Central memory CD8-positive, alpha-beta T cell (primary cell): ENCODE measurements around the gene IMPA2.
"Not testable (repeated sequence)": the region's sequence is repeated elsewhere in the genome, so short reads cannot be mapped to it uniquely, and the experiment has no call there.

Experiments used
- ATAC-seq: fragments of 150-1000 bp; cut with Tn5 transposase; replicated peaks from 2 replicates; pipeline ENCODE4 v1.10.0; 2022; ENCODE audit warnings: mild to moderate bottlenecking, moderate FRiP score, moderate number of reproducible peaks; ENCODE audit not compliant: poor library complexity, severe bottlenecking; ENCODE audit errors: extremely low read depth
- DNase-seq, 2 donors: peaks; one replicate each; pipeline ENCODE4 v3.0.0; 2021; ENCODE audit warnings: low spot score in 2 of 2
- H3K27ac Mint-ChIP-seq: one replicate; pipeline ENCODE4 v1.8.0; 2022; ENCODE audit warnings: low read depth, mild to moderate bottlenecking, moderate library complexity, mixed read lengths
- H3K27me3 Mint-ChIP-seq: one replicate; pipeline ENCODE4 v1.8.0; 2022; ENCODE audit warnings: mixed read lengths
- H3K36me3 Mint-ChIP-seq: one replicate; pipeline ENCODE4 v1.8.0; 2022; ENCODE audit warnings: mild to moderate bottlenecking, moderate library complexity, mixed read lengths; ENCODE audit not compliant: insufficient read depth
- H3K4me1 Mint-ChIP-seq: one replicate; pipeline ENCODE4 v1.8.0; 2022; ENCODE audit warnings: mixed read lengths
- H3K4me3 Mint-ChIP-seq: one replicate; pipeline ENCODE4 v1.8.0; 2022; ENCODE audit warnings: mild to moderate bottlenecking, moderate library complexity, mixed read lengths
- H3K9me3 Mint-ChIP-seq: one replicate; pipeline ENCODE4 v1.8.0; 2022; ENCODE audit warnings: mixed read lengths

IMPA2 gene

DNA sequence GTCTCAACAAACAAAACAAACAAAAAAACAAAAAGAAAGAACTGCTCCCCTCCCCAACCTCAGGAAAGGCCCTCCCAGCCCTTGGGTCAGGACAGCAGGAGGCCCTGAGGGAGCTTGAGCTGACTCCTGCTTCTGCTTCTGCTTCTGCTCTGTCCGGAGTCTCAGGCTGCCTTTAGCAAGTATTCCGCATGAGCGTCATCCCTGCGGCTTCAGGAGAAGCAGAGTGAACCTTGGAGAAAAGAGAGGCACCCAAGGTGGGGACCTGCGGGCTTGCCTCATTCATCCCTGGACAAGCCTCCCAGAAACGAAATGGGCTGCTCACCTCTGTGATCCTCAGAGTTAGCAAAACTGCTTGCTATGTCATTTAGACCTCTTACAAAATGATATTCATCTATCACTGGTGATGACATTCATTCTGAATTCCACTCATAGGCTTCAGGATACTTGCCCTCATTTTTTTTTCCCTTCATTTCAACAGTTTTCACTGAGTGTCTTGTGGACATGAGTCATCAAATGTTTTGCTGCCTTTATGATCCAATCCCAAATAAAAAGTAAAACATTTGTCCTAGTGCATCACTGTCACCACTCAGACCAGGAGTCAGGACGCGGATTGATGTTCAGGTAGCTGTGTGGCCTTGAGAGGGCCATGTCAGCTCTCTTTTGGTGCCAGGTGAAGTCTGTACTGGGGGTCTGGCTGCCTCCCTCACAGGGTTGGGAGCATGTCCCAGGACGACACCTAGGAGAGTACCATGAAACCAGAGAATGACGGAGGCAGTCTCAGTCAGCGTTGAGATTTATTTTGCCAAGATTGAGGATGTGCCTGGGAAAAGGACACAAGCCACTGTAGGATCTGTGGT, 51.7 kb downstream of the IMPA2 start:
- Mint-ChIP-seq H3K27ac (no peak overlapping the region), H3K36me3 (no peaks in the 10 kb centered on the region), H3K9me3 (no peaks in the 10 kb centered on the region), H3K27me3 (peaks cover 6% of the 10 kb centered on the region), H3K4me1 (no peaks in the 10 kb centered on the region), H3K4me3 (no peak overlapping the region)
- ATAC-seq (no peak), DNase-seq (no peak)

DNA sequence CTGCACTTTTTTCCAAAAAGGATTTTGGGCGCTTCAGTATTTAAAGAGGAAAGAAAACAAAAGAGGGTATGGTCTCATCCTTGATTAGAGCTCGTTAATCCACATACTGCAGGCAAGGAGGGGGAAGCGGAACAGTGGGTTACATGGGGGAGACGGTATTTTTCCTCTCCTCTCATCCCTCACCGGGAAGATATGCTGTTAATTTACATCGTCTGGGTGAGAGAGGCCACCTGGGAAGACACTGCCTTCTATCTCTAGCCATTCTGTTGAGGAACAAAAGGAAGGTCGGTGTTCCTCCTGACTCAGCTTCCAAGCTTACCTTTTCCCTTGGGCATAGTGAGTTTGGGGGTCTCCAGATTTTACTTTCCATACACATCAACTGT, 52.3 kb downstream of the IMPA2 start:
- ATAC-seq: no peak
- Mint-ChIP-seq H3K27me3 (peaks cover 9% of the 10 kb centered on the region), H3K36me3 (no peaks in the 10 kb centered on the region), H3K4me3 (no peak overlapping the region), H3K9me3 (no peaks in the 10 kb centered on the region), H3K27ac (no peak overlapping the region), H3K4me1 (no peaks in the 10 kb centered on the region)
- no peak for DNase-seq

DNA sequence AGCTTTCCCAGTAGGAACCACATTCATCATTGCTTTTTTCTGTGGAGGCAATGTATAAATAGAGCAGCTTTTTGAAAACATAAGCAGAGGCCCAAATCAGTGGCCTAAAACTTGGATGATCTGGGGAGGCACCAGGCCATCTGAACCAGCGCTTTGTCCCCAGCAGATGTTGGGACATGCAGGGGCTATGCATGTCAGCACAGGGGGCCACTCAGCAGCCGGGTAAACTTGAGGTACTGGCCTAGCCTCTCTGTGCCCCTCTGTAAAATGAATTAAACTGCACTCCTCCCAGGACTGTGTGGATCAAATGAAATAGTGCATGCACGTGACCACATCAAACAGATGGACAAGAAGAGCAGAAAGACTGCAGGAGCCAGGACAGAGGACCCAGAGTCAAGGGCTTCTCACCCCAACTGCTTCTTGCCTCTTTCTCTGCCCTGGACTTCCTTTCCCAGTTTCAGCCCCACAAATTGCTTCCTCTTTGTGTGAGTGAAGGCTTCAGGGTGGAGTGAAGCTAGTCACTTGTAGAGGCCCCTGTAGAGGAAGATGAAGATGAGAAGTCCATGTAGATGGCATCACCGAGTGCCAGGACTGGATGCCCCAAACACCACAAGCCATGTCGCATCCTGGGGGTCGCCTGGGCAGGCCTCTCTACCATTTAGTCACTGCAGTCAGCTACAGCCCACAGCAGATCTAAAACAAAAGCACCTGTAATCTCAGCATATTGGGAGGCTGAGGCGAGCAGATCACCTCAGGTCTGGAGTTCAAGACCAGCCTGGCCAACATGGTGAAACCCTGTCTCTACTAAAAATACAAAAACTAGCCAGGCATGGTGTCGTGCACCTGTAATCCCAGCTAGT, 53.2 kb downstream of the IMPA2 start:
- no peak overlapping the region for H3K27ac Mint-ChIP-seq
- no peaks in the 10 kb centered on the region for H3K9me3 Mint-ChIP-seq
- ATAC-seq (no peak), DNase-seq (no peak)
- peaks cover 9% of the 10 kb centered on the region for H3K27me3 Mint-ChIP-seq
- no peaks in the 10 kb centered on the region for H3K4me1 Mint-ChIP-seq
- H3K4me3 Mint-ChIP-seq: no peak overlapping the region
- H3K36me3 Mint-ChIP-seq: no peaks in the 10 kb centered on the region

DNA sequence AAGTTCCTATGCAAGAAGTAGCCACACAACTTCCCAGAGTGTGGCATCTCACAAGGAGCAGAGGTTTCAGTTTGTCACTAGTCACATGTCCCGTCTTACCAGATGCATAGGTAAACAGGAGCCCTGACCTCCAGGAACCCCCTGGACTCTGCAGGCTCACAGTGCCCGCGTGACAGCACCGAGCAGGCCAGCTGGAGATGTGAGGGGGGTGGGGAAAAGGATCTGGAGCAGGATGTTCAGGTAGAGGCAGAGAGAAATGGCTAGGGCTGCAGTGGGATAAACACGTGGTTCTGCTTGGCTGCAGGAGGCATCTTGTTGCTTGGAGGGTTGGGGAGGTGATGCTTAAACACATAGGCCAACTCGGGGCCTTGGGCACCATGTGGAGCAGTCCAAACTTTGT, 54.2 kb downstream of the IMPA2 start:
- Mint-ChIP-seq H3K9me3 (no peaks in the 10 kb centered on the region), H3K4me1 (no peaks in the 10 kb centered on the region), H3K4me3 (no peak overlapping the region), H3K27me3 (peaks cover 9% of the 10 kb centered on the region), H3K36me3 (no peaks in the 10 kb centered on the region), H3K27ac (no peak overlapping the region)
- no peak for ATAC-seq
- no peak for DNase-seq

DNA sequence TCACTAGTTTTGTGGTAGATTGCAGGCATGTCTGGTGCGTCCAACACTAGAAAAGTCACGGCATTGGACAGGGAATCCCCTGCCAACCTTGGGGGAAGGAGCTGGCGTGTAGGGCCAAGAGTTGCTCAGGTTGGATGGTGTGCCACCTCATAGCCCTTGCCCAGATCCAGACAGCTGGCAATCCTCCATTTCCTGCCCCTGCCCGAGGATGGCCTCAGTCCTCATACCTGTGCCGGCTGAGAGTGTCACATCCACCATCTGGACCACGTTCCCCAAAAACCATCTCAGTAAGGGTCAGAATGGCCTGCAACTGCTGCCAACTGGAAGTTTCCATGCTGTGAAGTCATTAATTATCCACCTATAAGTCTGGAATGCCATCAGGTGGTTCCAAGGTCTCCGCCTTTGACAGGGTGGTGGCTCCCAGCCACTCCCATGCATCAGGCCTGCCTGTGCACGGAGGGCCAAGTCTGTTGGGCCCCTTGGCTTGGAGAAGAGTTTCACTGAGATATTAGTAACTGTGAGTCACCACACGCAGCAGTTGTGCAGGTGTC, 55.0 kb downstream of the IMPA2 start:
- H3K27me3 Mint-ChIP-seq: peaks cover 15% of the 10 kb centered on the region
- ATAC-seq (no peak), DNase-seq (no peak)
- no peak overlapping the region for H3K27ac Mint-ChIP-seq
- H3K9me3 Mint-ChIP-seq: no peaks in the 10 kb centered on the region
- H3K36me3 Mint-ChIP-seq: no peaks in the 10 kb centered on the region
- no peak overlapping the region for H3K4me3 Mint-ChIP-seq
- H3K4me1 Mint-ChIP-seq: no peaks in the 10 kb centered on the region

DNA sequence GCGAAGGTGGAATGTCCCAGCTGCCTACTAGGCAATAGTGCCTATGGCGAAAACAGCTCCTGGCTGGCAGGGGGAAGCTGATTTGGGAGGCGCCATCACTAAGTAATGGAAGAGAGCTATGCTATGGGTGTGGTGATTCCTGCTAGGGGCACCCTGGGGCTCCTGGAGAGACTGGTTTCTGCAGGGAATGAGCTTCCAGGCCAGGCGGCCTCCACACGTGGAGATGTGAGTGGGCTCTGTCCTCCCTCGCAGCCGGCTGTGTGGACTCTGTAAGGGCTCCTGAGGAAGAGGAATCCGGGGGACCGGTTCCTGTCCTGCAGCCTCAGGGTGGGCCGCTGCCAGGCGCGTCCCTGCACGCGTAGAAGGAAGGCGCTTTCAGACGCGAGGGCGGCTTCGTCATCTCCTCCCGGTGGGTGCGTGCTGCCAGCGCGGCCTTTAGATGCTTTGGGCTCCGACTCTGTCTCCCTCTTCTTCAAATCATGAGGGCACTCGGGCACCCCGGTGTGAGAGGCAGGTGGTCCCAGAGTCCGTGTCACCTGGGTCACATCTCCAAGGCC, 56.9 kb downstream of the IMPA2 start:
- Mint-ChIP-seq H3K27me3 (peaks cover 26% of the 10 kb centered on the region), H3K27ac (no peak overlapping the region), H3K36me3 (no peaks in the 10 kb centered on the region), H3K9me3 (no peaks in the 10 kb centered on the region), H3K4me1 (no peaks in the 10 kb centered on the region), H3K4me3 (peak overlapping the region; percentile 72)
- DNase-seq (no peak), ATAC-seq (no peak)

DNA sequence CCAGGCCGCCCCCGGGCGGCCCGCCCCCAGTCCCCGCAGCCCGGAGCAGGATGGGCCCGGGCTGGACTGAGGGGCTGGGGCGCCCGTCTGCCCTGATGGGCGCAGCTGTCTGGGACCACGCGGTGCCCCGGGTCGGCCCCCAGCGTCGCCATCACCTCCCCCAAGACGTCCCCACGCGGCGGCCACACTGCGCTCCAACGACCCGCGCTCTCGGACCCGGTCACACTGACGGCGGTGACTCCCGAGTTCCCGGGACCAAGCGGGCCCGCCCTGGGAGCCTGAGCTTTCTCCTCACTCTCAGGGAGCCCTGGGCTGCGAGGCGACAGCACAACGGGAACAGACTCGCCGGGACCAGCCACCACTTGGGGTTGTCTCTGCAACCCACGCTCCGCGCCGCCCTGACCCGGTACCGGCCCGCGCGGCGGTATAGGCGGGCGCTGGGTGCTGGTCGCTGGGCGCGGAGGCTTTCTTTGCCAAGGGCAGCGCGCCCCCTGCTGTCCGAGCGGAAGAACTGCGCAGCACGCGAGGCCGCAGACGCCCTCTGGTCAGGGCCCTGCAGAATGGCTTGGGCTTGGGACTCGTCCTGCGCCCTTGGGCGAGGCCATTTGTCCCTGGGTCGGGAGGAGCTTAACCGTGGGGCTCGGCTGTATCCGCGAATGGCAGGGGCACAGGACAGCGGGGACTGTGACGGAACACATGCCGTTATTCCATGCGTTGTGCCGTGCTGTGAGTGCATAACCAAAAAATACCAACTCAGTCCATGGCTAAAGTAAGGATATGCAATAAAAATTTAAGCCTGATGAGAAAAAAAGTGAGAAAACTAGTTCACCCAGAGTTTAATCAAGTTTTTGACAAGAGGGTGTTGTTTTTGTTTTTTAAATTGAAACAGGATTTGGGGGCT, 57.6 kb downstream of the IMPA2 start:
- Mint-ChIP-seq H3K36me3 (no peaks in the 10 kb centered on the region), H3K4me3 (peak overlapping the region; percentile 72), H3K4me1 (no peaks in the 10 kb centered on the region), H3K27ac (no peak overlapping the region), H3K27me3 (peaks cover 26% of the 10 kb centered on the region), H3K9me3 (no peaks in the 10 kb centered on the region)
- peak; percentile 74 for ATAC-seq
- DNase-seq: peak; percentile 36 to 68

DNA sequence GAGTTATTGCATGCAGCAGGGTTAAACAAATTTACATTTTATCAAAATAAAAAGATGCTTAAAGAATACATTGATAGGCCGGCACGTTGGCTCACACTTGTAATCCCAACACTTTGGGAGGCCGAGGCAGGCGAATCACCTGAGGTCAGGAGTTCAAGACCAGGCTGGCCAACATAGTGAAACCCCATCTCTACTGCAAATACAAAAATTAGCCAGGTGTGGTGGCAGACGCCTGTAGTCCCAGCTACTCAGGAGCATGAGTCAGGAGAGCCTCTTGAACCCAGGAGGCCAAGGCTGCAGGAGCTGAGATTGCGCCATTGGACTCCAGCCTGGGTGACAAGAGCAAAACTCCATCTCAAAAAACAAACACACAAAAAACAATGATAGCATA, 58.2 kb downstream of the IMPA2 start:
- not testable (repeated sequence) for H3K27ac Mint-ChIP-seq, DNase-seq, H3K36me3 Mint-ChIP-seq, H3K4me3 Mint-ChIP-seq, H3K4me1 Mint-ChIP-seq, ATAC-seq, H3K9me3 Mint-ChIP-seq
- peaks cover 26% of the 10 kb centered on the region for H3K27me3 Mint-ChIP-seq

DNA sequence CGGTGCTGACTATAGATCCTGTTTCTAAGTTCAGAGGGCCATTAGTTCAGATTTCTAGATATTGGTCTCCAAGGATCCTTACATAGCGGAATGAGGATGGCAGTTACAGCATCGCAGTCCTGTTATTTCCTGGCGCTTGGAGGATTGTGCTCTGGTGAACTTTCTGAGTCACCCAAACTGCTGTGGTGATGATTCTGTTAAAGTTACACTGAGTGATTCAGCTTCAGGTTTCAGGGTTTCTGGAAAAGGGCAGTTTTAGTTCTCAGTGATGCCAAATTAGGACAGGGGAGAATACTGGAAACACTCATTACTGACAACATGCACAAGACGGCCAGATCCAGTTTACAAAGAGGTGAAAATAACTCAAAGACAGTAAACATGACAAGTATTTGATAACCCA, 60.3 kb downstream of the IMPA2 start:
- Mint-ChIP-seq H3K9me3 (no peaks in the 10 kb centered on the region), H3K27ac (no peak overlapping the region), H3K36me3 (no peaks in the 10 kb centered on the region), H3K27me3 (peaks cover 26% of the 10 kb centered on the region), H3K4me1 (no peaks in the 10 kb centered on the region), H3K4me3 (no peak overlapping the region)
- no peak for ATAC-seq
- no peak for DNase-seq

DNA sequence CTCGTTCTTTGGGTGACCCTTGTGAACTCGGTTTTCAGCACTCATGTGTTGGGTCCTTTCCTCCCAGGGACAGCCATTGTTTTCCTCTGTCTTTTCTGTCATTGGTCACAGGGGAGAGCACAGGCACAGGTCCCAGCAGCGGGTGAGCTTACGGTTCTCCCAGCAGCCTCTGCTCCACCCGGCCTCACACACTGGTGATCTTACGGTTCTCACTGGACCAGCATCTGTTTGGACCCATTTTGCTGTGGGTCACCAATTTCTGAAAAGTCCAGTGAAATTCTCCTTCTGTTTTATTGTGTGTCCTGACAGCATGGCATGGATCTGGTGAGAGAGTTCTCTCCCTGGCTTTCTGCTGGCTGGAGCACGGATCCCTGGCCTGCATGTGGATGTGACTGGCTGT, 62.5 kb downstream of the IMPA2 start:
- ATAC-seq (no peak), DNase-seq (peak in 1 of 2 donors; percentile 1)
- Mint-ChIP-seq H3K27ac (no peak overlapping the region), H3K9me3 (no peaks in the 10 kb centered on the region), H3K36me3 (no peaks in the 10 kb centered on the region), H3K4me1 (no peaks in the 10 kb centered on the region), H3K4me3 (no peak overlapping the region), H3K27me3 (peaks cover 26% of the 10 kb centered on the region)

DNA sequence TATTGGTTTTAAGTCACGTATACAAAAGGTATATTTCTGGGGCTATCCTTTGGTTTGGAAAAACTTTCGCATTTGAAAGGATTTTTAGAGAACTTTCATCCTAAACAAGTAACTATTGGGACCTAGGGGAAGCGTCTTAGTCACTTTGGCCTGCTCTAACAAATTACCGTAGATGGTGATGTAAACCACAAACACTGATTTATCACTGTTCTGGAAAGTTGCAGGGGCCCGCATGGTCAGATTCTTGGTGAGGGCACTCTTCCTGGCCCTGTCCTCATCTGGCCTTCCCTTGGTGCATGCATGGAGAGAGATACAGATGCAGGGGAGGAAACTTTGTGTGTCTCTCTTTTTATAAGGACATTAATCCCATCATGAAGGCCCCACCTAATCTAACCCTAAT, 63.3 kb downstream of the IMPA2 start:
- no peaks in the 10 kb centered on the region for H3K4me1 Mint-ChIP-seq
- H3K4me3 Mint-ChIP-seq: no peak overlapping the region
- H3K27me3 Mint-ChIP-seq: peaks cover 34% of the 10 kb centered on the region
- ATAC-seq: no peak
- no peak overlapping the region for H3K27ac Mint-ChIP-seq
- H3K9me3 Mint-ChIP-seq: no peaks in the 10 kb centered on the region
- no peak for DNase-seq
- H3K36me3 Mint-ChIP-seq: no peaks in the 10 kb centered on the region
